HG03432 (cell line): ENCODE data around the gene PIK3R6.
"Not testable (repeated sequence)": the region's sequence is repeated elsewhere in the genome, so short reads cannot be mapped to it uniquely, and the experiment has no call there.

Source experiments
- ATAC-seq: cut with Tn5 transposase; IDR thresholded peaks from one replicate; pipeline ENCODE4 v1.9.1; 2021; ENCODE audit warnings: mild to moderate bottlenecking, moderate library complexity; ENCODE audit not compliant: unreplicated experiment

PIK3R6 gene

DNA sequence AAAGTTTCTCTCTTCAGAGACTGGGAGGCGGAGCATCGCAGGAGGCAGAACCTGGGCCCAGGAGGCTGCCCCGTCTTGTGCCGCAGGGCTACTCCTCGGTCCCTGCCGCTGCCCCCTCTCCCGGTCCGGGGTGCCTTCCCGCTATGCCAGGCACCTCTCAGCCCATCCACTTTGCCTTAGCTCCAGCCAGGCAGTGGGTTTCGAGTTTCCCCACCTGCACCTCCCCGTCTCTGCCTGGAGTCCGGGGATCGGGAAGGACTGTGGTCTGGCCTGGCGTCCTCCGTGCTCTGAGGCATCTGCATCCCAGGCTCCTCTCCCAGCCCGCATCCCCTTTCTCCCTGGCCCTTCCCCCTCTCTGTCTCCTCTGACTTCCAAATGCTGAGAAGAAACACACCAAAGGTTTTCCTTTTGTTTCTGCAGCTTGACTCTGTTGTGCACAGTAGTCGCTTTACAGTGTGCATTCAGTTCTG is 26.8 kb upstream of the PIK3R6 start:
- ATAC-seq = no peak

DNA sequence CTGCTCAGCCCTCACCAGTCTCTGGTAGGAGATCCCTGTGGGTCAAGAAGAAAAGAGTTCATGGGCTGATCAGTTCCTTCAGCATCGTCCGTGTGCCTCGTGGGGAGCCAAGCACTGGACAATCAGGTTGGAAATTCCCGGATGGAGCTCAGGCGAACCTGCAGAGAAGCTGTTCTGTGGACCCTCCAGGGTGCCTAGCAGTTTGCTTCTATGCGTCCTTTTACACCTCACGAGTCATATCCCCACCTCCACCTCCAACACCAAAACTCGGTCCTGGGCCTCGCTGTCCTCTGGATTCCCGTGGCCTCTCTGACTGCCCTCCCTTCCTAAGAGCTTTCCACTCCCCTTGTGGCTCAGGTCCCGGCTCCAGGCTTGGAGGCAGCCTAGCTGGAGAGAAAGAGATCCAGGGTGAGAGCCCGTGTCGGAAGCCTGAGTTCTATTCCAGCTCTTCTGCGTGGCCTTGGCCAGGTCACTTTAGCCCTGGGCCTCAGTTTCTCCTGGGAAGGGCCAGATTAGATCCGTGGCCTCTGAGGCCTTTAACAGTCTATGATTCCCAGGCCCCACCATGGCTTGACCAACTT is 26.2 kb upstream of the PIK3R6 start:
- no peak for ATAC-seq

DNA sequence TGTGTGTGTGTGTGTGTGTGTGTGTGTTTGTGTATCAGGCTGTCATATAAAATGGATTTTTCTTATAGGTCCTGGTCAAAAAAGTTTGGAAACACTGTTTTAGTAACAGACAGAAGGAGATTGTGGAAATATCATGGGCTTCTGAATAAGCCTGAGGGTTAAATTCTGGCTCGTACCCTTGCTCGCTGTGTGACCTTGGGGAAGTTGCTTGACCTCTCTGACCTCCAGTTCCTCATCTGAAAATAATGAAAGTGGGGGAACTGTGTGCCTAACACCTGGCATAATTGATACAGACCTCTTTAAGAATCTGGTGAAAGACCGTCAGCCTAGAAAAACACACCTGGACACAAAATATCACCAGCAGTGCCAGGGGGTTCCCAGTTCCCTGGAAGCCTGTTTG is 25.6 kb upstream of the PIK3R6 start:
- ATAC-seq = no peak

DNA sequence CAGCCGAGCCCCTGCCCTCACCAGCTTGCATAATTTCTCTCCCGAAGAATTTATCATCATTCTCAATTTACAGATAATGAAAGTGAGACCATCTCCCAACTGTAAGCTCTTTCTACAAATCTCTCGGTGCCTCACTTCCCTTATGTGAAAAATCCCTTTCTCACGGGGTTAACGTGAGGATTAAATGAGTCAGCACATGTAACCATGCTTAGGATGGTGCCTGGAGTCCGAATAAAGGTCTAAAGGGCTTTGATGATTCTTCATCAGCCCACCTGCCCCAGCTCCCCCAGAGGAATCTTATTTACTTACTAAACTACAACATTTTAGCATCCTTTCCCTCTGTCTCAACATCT is 24.8 kb upstream of the PIK3R6 start:
- ATAC-seq = peak; percentile 61

DNA sequence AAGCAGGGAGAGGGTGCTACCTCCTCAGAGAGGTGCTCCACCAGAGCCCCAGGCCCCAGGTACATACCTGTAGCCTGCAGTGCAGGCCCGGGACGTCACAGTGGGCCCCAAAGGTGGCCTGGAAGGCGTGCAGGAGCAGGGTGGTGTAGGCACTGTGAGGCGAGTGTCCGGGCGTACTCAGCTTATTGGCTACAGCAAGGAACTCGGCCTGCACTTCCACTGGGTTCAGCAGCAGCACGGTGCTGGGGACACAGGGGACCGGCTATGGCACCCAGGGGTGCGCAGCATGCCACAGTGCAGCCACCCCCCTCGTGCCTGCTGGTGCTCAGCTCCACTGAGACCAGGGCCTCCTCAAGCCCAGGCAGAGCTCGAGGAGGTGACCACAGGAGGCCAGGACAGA is 23.2 kb upstream of the PIK3R6 start:
- ATAC-seq = no peak

DNA sequence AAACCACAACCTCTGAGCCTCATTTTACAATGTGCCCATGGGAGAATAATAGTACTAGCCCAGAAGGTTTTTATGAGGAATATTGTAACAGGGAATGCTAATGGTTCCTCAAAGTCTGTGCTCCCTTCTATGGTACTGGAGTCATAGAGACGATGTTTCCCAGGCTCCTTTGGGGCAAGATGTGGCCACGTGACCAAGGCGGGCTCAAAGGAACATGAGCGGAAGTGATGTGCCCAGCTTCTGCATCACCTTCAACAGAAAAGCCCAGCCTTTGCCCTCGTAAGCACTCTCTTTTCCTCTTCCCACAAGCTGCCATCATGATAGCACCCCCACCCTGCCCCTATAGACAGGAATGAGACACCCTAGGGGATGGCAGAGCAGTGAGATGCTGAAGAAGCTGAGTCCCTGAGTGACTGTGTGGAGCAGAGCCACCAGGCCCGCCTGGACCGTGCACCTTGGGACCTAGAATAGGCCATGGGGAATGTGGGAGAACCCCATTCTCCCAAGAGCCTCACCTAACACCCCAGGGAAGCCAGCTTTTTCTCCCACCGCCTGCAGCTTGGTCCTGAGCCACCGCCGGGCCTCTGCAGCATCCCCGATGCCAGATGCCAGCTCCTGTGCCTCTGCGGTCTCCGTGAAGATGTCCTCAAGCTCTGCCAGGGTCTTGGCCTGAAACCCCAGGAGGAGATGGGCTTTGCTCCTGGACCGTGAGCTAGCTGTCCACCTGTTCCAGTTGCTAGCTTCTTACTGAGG is 22.2 kb upstream of the PIK3R6 start:
- no peak for ATAC-seq

DNA sequence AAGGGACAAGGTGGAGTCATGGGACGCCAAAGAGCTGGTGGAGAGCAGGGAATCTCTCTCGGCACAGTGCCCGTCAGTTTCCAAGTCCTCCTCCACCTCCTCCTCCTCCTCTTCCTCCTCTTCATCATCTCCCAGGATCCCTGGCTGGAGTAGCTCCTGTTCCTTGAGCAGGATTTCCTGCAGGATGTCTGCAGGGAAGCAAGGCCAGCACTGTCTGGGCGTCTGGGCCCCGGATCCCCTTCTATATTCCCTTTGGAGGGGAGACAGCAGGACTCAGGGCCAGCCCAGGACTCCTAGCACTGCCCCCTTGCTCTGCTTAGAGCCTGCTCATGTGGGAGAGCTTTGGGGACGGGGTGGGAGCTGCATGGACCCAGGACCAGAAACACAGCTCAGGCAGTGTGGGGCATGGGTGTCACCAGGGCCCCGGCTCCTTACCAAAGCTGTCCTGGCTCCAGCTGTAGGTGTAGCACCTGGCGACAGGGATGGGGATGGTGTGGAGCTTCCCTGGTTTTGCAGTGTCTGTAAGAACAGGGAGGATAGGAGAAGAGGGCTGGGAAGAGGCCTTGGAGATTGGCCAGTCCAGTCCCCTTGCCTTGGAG is 21.3 kb upstream of the PIK3R6 start:
- ATAC-seq = no peak

DNA sequence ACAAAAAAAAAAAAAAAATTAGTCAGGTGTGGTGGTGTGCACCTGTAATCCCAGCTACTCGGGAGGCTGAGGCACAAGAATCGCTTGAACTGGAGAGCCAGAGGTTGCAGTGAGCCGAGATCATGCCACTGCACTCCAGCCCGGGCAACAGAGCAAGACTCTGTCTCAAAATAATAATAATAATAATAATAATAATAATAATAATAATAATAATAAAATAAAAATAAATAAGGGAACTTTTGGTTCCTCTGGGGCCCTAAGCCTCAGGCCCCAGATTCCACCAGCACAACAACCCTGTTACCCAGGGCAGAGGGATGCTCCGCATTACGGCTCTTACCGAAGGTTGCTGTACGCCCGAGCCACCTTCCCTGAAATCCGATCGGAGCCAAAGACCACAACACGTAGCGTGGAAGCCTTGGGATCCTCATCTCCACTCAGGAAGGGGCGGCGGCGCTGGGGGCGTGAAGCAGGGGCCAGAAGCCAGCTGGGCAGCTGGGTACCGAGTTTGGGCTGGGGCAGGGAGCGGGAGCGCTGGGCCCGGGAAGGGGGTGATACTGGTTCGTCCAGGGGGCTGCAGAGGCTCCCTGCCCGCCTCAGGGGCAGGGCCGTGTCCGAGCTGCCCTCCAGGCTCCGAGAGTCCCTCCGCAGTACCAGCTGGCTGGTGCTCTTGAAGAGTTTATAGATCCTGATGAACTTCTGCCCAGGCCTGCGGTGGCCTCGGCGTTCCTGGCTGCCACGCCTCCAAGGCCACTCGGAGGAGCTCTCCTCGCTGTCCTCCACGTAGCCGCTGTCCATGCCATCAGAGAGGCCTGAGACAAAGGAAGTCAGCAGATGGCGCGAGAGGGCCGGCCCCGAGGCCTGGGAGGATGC is 20.6 kb upstream of the PIK3R6 start:
- ATAC-seq = no peak

DNA sequence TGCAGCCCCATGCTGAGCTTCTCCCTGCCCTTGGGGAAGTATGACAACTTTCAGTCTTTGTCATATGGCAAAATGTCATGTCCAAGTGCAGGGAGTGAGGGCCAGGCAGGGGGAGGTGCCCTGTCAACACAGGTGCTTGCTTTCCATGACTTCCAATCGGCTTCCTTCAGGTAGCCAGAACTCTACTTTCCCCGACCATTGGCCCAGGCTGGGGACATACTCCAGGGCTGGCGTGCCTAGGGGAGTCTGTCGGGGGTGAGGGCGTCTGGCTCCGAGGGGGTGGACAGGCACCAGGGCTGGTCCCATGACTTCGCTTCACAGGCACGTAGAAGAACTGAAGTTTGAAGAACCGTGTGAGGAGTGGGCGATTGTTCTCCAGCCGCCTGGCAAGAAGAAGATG is 19.8 kb upstream of the PIK3R6 start:
- ATAC-seq = no peak

DNA sequence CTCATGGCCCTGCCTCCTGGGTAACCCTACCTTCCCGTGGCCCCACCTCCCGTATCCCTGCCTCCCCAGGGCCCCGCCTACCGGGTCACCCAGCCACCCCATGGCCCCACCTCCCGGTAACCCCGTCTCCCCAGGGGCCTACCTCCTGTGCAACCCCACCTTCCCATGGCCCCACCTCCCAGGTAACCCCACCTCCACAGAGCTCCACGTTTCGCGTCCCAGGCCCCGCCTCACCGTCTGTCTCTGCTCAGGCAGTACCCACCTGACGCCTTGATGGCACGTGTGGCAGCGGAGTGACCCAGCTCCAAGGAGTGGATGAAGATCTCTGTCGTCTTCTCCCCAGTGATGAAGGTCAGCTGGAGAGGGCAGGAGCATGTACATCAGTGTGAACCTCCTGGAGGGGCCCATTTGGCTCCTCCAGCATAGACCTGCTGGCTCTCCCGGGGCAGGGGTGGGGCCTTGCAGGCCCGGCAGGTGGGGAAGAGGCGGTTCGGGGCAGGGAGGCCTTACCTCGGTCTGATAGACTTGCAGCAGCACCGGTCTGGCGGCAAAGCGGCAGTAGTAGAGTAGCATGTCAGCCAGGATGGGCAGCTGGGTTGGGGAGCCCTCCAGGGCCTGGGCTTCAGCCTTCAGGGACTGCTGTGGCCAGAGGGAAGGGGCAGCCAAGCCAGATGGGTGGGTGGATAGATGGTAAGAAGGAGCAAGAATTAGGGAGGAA is 18.7 kb upstream of the PIK3R6 start:
- ATAC-seq = no peak

DNA sequence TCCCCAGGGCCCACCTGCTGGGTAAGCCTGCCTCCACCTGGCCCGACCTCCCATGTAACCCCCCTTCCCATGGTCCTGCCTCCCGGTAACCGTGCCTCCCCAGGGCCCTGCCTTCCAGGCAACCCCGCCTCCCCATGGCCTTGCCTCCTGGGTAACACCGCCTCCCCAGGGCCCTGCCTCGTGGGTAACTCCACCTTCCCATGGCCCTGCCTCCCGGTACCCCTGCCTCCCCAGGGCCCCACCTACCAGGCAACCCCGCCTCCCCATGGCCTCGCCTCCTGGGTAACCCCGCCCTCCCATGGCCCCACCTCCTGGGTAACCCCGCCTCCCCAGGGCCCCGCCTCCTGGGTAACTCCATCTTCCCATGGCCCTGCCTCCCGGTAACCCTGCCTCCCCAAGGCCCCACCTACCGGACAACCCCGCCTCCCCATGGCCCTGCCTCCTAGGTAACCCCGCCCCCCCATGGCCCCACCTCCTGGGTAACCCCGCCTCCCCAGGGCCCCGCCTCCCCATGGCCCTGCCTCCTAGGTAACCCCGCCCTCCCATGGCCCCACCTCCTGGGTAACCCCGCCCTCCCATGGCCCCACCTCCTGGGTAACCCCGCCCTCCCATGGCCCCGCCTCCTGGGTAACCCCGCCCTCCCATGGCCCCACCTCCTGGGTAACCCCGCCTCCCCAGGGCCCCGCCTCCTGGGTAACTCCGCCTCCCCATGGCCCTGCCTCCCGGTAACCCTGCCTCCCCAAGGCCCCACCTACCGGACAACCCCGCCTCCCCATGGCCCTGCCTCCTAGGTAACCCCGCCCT is 17.9 kb upstream of the PIK3R6 start:
- ATAC-seq = not testable (repeated sequence)

DNA sequence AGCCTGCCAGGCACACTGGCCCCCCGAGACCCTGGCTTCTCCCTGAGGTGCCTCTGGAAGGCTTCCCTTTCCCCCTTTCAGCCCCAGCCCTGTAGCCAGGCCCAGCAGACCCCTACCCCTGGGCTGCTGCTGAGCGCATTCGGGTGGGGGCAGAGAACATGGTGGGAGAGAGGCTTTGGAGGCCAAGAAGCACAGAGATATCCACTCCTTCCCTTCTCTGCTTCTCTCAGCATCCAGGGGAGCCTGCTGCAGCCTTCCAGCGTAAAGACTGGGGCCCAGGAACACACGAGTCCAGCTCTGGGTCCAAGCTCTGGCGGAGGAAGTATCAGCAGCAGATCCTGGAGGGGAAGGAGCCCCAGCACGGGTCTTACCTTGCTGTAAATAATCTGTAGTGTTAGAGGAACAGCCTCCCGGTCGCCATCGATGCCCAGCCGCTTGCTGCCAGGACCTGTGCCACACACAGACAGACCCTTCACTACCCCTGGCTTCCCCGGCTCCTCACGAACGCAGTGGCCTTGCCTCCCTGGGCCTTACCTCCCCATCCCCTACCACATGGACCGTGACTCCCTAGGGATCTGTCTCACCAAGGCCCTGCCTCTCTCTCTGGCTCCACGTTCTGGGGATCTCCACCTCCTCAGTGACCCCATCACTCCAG is 17.0 kb upstream of the PIK3R6 start:
- ATAC-seq = no peak

DNA sequence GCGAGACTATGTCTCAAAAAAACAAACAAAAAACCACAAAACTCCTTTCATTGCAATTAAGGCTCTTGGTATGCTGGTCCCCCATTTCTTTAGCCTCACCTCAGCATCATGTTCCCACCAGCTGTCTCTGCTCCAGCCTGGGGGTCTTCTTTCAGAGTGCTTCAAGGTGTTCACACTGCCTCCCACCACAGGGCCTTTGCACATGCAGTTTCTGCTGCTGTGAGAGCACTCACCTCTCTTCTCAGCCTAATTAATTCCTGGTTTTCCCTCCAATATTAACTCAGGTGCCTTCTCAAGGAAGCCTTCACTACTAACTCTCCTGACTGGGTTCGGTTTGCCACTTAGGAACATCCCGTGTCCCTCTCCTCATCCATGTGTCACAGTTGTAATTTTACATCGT is 15.9 kb upstream of the PIK3R6 start:
- no peak for ATAC-seq

DNA sequence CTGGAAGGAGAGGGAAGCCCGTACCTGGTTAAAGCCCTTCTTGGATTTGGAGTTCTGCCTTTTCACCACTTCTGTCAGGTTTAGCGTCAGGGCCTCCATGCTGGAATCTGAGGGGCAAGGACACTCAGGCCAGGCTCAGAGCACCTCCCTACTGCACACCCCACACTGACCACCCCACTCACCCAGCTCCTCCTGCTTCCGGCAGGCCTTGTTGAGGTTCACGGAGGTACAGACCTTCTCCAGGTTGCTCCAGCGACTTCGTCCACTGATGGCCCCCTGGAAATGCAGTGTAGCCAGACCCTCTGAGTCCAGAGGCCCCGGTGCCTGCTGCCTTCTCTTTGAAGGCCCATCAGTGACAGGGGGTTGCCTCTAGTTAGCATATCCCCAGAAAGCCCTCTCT is 14.1 kb upstream of the PIK3R6 start:
- ATAC-seq = no peak

DNA sequence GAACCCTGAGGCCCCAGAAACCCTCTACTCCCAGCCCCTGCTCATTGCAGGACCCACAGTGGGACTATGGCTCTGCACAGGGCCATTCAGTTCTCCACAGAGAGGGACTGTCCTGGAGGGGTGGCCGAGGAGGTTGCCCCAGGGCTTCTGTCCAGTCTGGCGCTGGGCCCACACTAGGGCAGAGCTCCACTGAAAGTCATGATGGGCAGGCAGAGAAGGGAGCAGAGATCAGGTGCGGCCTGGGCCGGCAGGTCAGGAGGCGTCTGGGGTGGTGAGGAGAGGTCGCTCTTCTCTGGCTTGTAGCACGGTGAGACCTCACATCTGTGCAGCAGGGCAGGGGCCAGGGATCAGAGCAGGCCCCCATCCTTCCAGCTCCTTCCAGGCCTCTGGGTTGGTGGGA is 13.0 kb upstream of the PIK3R6 start:
- no peak for ATAC-seq

DNA sequence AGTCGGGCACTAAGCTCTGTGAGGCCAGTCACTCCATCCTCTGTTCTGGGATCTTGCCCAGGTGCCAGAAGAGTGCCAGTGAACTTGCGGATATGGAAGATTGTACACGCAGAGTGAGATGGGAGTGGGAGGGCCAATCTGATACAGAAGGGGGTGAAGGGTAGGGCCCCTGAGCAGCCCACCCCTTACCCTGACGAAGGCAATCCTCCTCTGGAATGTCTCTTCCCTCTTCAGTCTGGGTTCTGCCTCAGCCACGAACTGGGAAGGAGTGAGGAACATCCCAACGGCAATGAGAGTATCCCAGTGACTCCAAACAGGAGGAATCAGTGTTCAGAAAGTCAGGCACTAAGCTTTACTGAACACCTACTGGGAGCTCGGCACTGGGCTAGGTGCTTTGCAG is 11.9 kb upstream of the PIK3R6 start:
- no peak for ATAC-seq

DNA sequence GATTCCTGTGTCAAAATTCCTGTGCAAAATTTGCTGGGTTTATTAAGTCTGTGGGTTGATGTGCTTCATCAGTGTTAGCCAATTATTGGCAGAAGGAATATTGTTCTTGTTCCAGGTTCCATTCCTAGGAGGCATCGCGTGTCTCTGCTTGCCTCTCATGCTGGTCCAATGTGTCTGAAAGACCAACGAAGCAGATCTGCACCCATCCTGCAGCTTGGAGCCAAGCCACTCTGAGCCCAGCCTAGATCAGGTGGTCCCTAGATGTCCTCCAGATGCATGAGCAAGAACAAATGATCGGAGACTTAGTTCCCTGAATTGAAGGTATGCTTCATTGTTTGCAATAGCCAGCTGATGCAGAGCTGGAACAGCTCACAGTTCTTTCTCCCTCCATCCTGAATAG is 10.5 kb upstream of the PIK3R6 start:
- ATAC-seq = no peak

DNA sequence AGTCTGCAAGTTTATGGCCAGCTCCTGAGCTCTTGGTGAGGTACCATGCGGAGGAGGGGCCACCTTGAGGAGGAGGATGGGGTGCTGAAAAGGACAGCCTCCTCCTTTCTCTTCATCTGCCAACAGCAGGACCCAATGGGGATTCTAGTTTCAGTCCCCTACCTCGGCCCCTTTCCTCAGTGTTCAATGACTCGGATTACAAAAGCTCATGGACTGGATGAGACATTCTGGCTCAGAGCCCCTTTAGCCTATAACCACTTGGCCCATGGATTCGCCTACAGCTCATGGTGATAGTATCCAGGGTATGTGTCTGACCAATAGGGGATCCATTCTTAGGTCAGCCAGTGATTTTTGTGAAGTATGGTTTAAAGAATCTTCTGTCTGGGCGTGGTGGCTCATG is 8.5 kb upstream of the PIK3R6 start:
- no peak for ATAC-seq

DNA sequence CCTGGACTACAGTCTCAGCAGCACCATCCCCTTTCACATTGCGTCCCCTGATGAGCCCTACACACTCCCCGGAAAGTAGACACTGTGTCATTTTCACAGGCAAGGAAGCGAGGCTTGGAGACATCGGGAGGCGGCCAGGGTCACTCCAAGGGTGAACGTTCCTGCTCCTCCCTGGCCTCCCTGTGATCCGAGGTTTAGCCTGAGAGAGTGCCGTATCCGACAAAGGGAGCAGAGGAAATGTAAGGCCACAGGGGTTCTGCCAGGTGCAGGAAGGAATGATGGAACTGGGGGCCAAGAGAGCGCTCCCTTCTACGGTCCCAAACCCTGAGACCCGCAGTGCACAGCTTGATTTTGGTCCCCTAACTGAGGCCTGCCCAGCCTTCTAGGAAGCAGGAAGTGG is 8.0 kb upstream of the PIK3R6 start:
- no peak for ATAC-seq
